Activated CD4-positive, alpha-beta T cell treated with anti-CD3 and anti-CD28 coated beads, Interleukin-2, Interleukin-6, amounts not matched to agents 100 ng/mL and 50 ng/mL, durations not matched to agents 16 hours and 8 hours (primary cell): ENCODE measurements around the gene LFNG.

Experiments used
- DNase-seq: peaks from one replicate; pipeline ENCODE4 v3.0.0-alpha.2; 2020

Gene LFNG

DNA sequence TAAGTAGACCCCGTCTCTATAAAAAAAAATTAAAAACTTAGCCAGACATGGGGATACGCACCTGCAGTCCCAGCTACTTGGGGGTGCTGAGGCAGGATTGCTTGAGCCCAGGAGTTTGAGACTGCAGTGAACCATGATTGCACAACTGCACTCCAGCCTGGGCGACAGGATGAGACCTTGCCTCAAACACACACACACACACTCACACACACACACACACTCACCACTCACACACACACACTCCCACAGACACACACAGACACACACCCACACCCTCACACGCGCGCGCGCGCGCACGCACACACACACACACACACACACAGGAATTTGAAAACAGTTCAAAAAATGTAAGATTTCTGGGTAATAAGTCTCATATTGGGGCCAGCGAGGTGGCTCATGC lies 34.7 kb upstream of the LFNG start:
- no peak for DNase-seq

DNA sequence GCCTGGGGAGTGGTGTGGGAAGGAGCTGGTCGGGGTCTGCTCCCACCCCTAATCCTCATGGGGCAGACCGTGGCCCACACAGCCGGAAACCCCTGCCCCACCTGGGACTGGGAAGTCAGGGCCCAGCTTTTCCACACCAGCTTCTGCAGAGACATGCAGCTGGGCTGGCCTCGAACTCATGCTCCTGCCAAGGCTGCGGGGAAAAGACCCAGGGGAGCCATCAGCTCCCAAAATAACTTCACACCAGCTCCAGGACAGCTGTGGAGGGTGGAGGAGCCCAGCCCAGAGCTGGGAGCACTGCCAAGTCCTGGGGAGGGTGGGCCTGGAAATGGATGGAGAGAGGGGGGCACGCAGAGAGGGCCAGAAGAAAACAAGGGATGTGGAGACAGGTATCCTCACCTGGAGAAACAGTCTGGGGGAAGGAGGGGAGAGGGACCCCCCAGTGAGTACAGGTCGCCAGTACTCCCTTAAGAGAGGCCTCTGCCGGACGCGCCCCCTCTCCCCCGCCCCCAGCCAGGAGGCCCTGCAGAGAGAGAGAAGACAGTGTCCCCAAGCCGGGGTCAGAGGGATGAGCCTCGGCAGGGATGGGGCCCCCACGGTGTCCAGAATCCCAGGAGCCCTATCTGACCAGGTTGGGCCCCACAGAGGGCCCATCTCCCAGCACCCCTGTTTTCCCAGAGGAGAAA lies 31.8 kb upstream of the LFNG start:
- no peak for DNase-seq

DNA sequence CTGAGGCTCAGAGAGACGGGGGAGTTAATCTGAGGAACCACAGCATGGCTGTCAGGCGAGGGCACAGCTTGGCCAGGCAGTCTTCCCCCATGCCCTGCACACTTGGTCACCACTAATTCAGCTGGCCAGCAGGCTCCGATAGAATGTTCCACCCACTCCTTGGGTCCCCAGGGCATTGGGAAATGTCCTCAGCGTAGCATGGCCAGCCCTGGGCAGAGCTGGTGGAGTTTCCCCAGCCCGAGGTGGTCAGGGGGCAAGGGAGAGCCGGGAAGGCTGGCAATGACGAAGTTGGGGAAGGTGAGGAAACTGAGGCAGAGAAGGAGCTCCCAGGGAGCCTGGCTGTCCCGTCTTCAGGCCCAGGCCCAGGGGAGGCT lies 31.3 kb upstream of the LFNG start:
- DNase-seq, result no peak

DNA sequence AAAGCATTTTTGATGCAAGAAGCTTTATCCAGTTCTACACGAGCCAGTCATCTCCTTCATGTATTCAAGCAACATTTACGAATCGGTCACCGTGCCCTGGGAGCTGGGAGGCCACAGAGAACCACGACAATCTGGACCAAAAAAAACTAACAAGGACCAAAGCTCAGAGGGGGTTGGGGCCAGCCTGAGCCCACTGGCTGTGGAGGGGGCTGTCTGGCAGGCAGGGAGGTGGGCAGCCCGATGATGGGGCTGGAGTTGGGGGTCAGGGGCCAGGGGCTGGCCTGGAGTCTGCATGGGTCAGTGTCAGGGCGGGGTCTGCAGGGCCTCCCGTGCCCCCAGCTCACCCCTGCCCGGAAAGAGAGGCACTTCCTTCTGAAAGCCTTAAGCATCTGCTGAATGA lies 30.9 kb upstream of the LFNG start:
- DNase-seq, result no peak

DNA sequence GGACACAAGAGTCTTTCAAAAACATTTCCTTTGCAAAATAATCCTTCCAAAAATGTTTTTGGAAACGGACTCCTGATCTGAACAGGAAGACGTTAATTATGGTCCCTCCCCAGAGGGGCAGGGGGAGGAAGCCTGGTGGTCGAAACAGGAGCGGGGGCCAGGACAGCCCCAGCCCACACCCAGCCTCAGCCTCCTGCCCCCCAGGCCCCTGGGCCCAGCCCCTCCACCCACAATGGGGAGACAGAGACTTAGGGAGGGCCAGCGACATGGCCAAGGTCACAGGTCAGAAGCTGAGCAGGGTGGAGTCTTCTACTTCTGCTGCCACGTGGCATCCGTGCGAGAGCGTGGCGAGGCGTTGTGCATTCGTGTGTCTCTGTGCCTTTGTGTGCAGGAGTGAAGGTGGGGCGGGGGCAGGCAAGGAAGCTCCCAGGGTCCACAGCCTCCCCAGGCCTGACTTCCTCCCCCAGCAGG lies 29.4 kb upstream of the LFNG start:
- DNase-seq, result no peak

DNA sequence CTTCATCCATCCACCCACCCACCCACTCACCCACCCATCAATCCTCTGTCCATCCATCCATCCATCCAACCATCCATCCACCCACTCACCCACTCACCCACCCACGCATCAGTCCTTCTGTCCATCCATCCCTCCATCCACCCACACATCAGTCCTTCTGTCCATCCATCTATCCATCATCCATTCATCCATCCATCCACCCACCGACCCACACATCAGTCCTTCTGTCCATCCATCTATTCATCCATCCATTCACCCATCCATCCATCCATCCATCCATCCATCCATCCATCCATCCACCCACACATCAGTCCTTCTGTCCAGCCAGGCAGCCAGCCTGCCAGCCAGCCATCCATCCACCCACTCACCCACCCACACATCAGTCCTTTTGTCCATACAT lies 27.5 kb upstream of the LFNG start:
- DNase-seq, result no peak

DNA sequence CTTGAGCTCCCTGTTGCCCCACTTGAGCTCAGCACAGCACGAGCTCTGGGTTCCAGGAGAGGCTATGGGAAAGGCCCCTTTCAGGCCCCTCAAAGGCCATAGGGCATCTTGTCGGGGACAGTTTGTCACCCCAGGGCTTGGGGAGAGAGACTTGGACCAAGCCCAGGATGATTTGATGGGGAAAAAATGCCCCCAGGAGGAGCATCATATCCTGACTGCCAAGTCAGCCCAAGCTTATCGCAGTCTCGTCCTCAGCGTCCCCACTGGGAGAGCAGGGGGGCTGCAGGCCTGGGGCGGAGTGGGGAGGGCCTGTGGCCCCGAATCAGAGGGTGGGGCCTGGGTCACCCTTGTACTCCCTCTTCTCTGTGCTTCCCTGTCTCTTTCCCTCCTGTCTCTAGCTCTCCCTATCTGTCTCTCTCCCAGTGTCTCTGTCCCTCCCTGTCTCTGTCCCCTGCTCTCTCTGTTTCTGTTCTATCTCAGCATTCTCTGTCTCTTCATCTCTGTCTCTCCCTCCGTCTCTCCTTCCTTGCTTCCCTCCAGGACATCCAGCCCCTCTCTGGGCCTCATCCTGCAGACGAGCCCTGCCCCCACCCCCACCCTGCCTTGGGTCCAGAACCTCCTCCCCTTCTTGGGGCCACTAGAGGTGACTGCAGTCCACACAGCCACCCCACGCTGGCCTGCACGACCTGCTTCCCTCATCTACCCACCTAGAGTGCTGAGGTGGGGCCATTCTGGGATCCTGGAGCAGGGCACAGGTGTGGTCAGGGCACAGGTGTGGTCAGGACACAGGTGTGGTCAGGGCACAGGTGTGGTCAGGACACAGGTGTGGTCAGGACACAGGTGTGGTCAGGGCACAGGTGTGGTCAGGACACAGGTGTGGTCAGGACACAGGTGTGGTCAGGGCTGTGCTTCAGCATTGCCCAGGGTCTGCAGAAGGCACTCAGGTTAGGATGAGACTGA lies 26.1 kb upstream of the LFNG start:
- DNase-seq, result no peak

DNA sequence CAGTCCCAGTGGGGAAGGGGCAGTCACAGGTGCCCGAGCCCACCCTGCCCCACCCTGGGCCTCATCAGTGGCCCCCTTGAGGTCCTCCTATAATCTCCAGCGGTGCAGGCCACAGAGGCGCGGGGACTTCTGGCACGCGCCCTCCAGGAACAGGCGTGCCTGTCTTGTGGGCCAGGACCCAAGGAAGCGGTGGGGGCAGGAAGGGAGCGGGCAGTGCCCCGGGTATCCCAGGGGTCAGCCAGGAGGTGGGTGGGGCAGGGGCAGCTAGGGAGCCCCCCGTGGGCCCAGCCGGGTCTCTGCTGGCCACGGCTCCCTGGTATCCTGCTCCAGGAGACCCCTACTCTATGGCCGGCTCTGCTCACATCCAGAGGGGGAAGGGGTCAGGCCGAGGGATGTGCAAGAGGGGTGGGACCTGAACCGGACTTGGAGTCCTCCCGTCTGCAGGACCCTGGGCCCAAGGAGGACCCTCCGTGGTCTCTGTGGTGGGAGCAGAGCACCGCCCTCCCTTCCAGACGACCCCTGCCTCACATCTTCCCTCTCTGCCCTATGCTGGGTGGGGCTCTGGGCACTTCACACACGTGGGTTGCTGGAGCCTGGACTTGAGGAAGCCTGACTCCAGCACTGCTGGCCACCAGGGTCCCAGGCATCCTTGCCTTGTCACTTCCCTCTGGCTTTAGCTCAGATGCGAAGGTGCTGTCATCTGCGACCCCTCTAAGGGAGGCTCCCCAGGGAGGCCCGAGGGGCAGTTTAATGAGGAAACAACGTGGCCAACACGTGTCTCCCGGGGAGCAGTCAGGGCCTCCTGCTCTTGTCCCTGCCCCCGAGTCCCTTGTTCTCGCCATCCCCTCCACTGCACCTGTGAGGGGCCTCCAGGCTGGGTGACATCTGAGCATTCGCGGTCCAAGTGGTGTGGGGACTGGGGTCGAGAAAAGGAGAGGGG lies 25.1 kb upstream of the LFNG start:
- DNase-seq, result no peak

DNA sequence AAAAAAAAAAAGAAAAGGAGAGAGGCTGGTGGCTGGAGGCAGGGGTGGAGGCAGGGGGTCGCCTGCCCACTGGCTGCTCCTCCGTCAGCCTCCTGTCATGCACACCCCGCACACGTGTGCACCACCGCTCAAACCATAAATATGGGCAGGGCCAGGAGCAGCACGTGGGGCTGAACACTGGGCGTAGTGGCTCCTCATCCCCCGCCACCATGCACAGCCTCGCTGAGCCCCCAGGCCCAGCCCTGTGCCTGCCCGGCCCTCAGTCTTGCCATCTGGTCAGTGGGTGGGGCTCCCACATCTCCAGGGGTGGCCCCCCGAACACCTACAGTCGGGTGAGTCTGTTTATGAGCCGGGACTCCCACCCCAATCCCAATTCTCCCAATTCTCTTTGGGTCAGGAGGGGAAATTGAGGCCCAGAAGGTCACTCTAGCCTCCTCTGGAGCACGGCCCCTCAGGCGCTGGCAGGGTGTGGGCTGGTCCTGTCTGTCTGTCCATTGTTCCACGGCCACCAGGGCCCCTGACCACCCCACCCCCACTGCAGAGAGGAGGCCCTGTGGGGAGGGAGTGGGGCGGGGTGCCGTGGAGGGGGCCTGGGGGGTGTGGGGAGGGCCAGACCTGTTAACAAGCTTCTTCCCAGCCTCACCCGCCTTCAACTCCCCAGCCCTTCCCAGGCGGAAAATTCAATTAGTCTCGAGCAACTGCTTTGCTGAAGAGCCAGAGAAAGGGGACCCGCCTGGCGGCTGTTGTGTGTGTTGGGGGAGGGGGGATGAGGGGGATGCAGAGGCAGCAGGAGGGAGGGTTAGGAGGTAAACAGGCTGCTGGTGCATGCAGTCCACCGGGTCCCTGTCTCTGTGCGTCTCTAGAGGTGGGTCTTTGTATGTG lies 23.9 kb upstream of the LFNG start:
- no peak for DNase-seq

DNA sequence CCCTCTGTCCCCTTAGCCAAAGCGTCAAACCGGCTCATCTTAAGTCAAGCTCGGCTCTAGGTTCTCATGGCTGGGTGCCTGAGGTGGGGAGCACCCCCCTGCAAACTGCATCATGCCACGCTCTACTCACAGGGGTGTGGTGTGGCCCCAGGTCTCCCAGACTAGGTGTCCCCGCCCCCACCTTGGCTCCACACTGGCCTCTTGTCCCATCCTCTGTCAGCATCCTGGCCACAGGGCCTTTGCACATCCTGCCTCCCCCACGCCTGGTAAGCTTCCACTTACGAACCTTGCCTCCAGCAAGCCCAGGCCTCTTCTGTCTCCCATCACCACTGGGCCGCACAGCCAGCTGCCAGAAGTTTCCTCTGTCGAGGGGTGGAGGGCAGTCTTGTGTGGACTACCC lies 23.2 kb upstream of the LFNG start:
- no peak for DNase-seq

DNA sequence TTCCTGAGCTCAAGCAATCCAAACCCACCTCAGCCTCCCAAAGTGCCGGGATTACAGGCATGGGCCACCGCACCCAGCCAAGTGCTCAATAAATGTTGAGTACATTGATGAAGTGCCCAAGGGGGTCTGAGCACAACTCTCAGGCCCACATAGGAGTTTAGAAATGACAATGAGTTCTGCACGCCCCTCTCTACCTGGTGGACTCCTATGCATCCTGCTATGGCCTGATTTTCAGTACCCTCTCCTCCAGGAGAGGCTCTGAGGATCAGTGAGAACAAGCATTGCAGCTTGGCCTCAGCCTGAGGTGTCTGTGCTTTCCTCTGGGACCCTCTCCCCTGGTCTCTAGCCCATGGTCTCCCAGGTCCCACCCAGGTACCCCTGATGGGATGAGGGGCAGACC lies 22.5 kb upstream of the LFNG start:
- DNase-seq, result no peak

DNA sequence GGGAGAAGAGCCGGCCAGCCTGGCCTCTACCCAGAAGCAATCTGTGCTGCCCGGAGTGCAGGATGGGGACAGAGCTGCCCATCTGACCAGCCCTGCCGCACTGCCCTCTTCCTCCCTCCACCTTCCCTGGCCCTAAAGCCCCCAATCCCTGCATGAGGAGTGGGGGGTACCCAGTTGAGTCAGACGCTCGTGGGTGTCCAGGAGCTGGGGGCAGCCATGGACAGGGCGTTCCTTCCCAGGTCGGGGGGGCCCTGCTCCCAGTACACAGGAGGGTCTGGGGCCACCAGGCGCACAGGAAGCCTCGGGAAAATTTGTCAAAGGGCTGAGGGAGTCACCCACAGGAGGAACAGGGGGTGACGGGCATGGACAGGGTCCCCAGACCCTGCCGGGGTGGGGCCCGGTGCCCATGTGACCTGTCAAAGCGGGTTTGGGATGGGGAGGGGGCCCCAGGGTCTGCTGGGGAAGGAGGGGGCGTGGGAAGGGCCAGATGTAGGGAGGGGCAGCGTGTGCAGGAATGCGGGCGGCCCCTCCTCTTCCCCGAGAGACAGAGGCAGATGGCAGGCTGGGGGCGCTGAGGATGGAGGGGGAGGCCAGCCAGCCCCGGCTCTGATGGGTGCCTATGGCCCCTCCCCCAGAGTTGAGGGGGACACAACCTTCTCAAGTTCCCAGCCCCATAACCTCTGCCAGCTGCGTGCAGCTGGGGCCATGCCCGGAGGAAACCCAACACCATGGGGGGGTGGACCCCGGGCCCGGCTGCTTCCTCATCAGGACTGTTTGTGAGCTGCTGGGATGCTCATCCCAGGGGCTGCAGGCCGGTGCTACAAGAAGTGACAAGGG lies 21.9 kb upstream of the LFNG start:
- no peak for DNase-seq

DNA sequence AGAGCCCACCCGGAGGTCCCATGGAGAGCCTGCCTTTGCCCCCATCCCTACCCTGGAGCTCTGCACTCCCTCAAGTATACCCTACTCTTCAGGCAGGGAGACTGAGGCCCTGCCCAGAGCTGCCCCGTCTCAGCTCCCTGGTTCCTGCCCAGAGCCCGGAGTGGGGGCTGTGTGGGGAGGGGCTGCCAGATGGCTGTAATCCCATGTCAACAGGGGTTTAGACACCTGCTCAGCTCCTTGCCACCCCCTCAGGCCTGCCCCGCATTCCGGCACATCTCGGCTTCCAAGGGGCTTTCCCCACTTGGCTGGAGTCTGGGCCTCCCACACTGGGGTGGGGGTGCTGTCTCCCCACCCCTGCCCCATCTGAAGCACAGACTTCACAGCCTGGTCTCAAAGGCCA lies 20.9 kb upstream of the LFNG start:
- DNase-seq, result no peak

DNA sequence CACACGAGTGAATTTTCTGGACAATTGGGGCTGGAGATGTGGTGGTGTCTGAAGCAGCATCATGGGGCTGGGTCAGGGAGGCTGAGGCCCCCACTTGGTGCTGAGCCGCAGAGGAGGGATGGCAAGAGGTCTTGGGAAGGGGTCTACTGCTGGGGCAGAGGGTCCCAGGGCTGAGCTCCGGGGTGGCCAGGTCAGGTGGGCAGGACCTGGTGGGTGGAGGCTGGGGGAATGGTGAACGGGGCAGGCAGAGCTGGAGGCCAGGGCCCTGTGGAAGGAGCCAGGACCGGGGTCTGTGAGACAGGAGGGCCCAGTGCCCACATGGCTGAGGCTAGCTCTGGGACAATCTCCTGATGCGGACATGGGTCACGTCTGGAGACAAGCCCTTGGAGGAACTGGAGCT lies 20.4 kb upstream of the LFNG start:
- DNase-seq, result no peak

DNA sequence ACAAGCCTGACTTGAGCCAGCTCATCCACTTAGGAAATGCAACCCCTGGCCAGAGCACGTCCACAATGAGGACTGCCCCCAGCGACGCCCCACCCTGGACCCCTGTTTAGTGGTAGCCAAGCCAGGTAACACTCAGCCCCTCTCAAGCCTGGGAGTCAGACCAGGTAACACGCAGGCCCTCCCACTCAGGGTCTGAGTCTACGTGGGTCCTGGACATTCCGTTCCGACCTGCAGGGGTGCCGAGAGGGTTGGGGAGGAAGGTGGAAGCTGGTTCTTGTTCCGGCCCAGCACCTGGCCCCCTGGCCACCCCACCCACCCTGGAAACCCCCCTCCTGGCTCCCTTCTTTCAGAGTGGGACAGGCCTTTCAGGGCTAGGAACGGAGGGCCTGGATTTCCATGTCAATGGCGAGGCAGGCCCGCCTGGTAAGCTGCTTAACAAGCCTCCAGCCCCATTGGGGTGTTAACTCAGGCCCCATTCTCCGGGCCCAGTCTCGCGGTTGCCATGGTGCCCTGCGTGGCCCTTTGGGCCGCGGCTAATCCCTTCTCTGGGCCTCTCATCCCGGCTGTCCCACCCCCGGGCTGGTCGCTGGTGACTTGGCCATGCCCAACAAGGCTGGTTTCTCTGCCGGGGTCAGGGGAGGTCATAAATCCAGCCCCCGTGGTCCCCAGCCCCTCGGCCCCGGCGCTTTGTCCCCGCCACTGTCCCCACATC lies 19.7 kb upstream of the LFNG start:
- DNase-seq, result no peak

DNA sequence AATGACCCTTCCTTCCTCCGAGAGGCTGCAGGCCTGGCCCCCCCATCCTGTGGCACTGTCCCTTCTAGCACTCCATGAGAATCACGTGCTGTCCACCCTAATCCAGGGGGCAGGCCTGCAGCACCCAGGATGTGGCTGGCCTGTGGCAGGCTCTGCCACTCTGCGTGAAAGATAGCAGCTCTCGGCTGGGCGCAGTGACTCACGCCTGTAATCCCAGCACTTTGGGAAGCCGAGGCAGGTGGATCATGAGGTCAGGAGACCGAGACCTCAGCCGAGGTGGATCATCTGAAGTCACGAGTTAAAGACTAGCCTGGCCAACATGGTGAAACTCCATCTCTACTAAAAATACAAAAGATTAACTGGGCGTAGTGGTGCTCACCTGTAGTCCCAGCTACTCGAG lies 18.9 kb upstream of the LFNG start:
- no peak for DNase-seq

DNA sequence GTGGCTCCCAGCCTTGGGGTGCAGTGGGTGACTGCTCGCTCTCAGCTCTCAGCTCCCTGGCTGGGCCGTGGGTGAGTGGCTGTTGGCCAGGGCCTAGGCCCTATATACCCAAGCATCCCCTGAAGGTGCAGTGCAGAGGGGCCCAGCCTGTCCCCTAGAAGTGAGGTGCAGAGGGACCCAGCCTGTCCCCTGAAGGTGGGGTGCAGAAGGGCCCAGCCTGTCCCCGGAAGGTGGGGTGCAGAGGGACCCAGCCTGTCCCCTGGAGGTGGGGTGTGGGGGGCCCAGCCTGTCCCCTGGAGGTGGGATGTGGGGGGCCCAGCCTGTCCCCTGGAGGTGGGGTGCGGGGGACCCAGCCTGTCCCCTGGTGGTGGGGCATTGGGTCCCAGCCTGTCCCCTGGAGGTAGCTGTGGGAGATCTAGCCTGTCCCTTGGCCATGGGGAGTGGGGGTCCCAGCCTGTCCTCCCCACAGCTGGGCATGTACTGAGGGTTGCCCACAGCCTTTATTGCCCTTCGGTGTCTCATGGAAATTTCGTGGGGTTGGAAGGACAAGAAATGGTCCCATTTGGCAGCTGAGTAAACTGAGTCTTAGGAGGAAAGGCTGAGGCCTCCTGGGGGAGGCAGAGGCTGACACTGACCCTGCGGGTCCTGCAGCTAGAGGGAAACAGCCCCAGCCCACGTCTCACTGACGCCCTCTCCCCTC lies 17.5 kb upstream of the LFNG start:
- DNase-seq, result no peak

DNA sequence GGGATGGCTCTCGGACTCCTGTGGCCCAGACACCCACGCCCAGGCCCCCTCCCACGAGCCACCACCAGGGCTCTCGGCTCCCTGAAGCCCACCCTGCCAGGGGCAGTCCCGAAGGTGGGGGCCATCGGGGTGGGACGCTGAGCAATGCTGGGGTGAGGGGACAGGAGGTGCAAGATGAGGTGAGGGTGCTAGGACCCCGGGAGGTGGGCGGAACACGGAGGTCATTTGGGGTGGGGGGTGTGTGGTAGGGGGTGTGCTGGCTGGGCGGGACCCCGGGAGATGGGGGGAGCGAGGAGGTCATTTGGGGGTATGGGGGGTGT lies 17.0 kb upstream of the LFNG start:
- DNase-seq, result no peak

DNA sequence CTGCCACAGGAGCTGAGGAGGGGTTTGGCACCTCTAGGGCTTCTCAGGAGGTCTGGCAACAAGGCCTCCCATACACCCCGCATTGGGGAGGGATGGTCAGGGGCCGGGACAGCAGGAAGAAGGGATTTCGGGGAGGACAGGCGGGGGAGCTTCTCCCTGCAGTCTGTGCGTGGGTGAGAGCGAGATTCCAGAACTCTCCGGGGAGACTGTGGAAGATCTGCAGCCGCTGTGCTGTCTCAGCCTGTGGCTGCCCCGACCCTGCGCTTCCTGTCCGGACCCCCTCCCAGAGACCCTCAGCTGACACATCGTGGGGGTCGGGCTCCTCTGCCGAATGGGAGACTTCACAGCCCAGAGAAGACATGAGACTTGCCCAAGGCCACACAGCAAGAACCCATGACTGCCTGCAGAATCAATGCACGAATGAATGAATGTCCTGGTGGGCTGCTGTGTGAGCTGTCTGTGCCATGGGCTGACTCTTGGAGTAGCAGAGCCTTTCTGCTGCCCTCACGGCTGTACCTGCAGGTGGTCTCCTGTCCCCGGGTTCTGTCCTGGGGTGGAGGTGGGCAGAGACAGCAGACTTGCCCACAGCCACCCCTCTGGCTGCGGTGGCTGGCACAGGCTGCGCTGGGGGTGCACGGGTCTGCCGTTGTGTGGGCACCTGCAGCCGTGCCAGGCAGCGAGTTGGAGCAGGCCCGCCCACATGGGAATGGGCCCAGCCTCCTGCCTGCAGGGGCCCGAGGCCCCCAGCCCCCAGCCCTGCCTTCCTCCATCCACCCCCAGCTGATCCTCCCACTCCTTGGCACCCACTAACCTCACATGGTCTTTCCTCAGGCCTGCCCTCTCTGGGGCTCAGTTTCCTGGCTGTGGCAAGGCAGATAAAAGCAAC lies 16.3 kb upstream of the LFNG start:
- DNase-seq, result no peak
